GM19324 (cell line): Measurements from ENCODE around the gene SART3.

ENCODE experiments used
- ATAC-seq: cut with Tn5 transposase; IDR thresholded peaks from one replicate; pipeline ENCODE4 v1.9.1; 2021; ENCODE audit warnings: mild to moderate bottlenecking, moderate library complexity; ENCODE audit not compliant: unreplicated experiment, low FRiP score

Gene SART3, protein sequence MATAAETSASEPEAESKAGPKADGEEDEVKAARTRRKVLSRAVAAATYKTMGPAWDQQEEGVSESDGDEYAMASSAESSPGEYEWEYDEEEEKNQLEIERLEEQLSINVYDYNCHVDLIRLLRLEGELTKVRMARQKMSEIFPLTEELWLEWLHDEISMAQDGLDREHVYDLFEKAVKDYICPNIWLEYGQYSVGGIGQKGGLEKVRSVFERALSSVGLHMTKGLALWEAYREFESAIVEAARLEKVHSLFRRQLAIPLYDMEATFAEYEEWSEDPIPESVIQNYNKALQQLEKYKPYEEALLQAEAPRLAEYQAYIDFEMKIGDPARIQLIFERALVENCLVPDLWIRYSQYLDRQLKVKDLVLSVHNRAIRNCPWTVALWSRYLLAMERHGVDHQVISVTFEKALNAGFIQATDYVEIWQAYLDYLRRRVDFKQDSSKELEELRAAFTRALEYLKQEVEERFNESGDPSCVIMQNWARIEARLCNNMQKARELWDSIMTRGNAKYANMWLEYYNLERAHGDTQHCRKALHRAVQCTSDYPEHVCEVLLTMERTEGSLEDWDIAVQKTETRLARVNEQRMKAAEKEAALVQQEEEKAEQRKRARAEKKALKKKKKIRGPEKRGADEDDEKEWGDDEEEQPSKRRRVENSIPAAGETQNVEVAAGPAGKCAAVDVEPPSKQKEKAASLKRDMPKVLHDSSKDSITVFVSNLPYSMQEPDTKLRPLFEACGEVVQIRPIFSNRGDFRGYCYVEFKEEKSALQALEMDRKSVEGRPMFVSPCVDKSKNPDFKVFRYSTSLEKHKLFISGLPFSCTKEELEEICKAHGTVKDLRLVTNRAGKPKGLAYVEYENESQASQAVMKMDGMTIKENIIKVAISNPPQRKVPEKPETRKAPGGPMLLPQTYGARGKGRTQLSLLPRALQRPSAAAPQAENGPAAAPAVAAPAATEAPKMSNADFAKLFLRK

DNA sequence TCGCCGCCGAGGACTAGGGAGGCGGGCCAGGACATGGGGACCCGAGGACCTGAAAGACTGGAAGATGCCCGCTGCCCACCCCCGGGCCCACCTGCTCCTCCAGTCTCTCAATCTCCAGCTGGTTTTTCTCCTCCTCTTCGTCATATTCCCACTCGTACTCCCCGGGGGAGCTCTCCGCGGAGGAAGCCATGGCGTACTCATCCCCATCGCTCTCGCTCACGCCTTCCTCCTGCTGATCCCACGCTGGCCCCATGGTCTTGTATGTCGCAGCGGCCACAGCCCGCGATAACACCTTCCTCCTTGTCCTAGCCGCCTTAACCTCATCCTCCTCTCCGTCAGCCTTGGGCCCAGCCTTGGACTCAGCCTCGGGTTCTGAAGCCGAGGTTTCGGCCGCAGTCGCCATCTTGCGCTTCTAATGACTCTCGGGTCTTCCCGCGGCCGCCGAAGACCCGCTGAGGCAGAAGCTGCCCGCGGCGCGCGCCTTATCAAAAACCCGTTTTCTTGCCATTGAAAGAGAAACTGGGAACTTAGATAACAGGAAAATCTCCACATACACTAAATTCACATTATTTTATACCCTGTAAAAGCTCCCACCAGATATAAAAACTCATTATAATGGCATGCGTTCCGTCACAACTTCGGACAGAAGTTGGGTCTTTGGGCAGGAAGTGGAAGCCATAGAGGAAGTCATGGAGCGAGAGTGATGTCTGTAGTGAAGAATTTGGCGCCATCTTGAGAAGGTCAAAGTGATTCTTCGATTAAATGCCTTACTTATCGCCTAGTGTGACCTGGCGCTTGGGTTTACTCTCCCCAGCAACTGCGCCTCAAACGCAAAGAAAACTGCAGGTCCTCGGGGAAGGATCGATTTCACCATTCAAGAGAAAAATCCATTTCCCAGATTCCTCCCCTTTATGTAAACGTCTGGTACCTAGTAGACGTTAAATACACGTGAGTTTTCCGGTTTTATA lies at the start of gene SART3:
TSS of gene SART3 (minus strand) at position 422 of the 968 bp plus-strand sequence. CDS start at position 403, 19 bp downstream.
- ATAC-seq: peak; percentile 37

DNA sequence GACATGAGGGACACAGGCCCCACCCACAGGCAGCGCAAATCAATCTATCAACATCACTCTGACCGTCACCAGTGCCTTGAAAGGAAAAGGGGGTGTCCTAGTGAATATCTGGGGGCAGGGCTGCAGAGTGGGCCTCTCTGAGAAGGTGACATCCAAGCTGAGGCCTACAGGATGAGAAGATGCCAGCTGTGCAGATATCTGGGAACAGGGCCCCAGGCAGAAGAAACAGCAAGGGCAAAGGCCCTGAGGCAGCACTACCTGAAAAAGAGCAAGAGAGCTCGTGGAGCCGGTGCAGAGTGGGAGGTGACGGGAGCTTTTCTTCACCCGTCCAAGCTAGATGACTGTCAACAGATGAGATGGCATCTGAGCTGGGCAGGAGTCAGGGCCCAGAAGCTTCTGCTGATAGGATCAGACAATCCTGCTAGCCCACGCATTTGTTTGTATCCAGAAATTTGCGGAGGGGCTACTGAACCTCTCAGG lies 49.4 kb upstream of the SART3 start:
- no peak for ATAC-seq

DNA sequence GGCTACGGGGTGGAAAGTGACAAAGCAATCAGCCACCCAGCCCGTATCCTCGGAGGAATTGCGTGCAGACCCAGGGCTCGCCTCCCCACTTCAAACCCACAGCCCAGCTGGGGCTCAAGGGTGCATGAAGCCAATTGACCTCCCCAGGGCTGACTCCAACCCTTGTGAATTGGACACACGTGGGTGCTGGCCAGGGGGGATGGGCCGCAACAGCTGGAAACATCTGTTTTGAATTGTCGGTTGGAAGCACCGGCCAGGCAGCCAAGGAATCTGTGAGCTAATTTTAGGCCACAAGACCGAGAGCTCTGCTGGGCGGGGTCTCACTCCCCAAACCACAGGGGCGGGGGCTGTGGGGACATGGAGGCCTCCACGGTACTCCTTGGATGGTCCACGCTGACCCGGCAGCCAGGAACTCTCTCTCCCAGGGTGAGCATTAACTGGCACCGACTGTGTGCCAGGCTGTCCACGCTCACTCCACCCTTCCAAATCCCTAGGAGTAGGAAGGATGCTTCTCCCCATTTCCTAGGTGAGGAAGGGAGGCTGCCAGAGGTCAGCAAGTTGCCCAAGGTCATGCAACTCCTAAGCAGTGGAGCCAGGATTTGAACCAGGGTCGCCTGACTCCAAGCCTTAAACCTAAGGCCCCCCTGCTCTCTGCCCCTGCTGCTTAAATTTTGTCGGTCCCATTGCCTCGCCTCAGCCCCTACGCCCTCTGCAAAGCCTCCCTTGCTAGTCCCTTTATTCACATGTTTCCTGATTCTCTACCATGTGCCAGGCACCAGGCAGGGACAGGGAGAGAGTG lies 48.8 kb upstream of the SART3 start:
- no peak for ATAC-seq

DNA sequence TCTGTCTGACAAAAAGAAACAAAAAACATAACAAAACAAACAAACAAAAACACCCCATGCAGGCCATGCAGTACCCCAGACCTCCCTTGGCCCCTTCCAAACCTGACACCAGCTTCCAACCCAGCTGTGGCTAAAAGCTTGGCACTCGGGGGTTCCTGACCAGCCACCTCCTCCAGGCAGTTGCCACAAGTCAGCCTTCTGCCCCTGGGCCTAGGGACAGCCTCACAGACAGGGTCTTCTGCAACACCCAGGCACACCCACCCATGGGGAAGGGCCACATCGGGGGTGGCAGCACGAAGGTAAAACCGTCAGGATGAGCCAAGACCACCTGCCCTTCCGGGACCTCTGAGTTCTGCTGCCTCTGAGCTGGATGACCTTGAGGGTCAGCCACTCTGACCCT lies 47.6 kb upstream of the SART3 start:
- ATAC-seq: no peak

DNA sequence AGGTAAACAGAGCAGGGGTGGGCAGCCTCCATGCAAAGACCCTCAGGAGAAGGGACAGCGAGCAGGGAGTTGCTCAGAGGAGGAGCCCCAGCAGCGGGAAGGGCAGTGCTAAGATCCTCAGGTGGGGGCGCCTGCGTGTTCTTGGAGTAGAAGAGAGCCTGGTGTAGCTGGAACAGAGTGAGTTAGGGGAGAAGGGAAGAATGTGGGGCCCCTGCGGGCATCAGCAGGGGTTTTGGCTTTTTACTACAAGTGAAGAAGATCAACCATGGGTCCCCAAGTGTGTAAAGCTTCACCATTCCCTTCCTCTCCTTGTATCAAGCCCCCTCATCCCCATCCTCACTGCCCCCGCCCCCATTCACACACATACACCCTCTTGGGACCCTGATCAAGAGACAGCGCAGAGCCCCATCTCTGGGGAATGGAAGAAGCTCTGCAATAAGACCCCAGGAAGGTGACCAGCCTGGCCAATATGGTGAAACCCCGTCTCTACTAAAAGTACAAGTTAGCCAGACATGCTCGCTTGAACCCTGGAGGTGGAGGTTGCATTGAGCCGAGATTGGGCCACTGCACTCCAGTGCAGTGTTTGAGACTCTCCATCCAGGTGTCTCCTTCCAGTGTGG lies 47.1 kb upstream of the SART3 start:
- ATAC-seq: no peak

DNA sequence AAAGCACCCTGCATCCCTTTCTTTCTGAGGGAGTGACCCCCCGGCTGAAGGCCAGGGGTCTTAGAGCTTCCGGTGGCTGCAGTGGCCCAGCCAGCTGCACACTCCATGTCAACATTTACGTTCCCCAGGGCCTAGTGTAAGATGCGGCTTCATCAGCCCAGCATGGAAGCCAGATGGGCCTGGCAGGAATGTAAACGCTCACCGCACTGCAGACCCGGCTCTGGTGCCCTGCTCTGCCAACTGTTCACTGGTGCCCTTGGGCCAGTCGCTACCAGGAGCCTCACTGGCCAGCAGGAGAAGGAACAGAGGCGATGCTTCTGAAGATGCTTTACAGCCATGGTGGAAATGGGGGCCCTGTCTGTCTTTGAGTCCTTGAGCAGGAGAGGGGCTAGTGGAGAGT lies 45.5 kb upstream of the SART3 start:
- no peak for ATAC-seq

DNA sequence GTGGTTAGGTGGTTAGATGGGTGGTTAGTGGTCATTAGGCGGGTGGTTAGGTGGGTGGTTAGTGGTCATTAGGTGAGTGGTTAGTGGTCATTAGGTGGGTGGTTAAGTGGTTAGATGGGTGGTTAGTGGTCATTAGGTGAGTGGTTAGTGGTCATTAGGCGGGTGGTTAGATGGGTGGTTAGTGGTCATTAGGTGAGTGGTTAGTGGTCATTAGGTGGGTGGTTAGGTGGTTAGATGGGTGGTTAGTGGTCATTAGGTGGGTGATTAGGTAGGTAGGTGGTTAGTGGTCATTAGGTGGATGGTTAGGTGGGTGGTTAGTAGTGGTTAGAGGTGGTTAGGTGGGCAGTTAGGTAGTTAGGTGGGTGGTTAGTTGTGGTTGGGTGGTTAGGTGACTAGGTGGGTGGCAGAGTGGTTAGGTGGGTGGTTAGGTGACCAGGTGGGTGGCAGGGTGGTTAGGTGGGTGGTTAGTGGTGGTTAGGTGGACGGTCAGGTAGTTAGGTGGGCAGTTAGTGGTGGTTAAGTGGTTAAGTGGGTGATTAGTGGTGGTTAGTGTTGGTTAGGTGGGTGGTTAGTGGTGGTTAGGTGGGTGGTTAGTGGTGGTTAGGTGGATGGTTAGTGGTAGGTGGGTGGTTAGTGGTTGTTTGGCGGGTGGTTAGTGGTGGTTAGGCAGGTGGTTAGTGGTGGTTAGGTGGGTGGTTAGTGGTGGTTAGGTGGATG lies 44.9 kb upstream of the SART3 start:
- ATAC-seq: no peak

DNA sequence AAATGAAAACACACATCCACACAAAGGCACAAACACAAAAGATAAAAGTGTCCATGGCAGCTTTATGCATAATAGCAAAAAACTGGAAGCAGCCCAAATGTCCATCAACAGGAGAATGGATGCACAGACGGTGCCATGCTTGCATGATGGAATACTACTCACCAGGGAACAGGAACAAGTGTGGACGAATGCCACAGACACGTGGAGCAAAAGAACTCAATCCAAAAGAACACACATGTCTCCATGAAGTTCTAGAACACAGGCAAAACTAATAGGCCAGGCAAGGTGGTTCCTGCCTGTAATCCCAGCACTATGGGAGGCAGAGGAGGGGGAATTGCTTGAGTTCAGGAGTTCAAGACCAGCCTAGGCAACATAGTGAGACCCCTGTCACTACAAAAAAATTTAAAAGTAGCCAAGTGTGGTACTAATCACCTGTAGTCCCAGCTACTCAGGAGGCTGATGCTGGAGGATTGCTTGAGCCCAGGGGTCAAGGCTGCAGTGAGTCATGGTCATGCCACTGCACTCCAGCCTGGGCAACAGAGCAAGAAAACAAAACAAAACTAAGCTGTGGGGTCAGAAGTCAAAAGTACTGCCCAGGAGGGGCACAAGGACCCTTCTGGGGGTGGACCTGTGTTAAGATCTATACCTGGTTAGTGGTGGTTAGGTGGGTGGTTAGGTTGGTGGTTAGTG lies 44.2 kb upstream of the SART3 start:
- no peak for ATAC-seq

DNA sequence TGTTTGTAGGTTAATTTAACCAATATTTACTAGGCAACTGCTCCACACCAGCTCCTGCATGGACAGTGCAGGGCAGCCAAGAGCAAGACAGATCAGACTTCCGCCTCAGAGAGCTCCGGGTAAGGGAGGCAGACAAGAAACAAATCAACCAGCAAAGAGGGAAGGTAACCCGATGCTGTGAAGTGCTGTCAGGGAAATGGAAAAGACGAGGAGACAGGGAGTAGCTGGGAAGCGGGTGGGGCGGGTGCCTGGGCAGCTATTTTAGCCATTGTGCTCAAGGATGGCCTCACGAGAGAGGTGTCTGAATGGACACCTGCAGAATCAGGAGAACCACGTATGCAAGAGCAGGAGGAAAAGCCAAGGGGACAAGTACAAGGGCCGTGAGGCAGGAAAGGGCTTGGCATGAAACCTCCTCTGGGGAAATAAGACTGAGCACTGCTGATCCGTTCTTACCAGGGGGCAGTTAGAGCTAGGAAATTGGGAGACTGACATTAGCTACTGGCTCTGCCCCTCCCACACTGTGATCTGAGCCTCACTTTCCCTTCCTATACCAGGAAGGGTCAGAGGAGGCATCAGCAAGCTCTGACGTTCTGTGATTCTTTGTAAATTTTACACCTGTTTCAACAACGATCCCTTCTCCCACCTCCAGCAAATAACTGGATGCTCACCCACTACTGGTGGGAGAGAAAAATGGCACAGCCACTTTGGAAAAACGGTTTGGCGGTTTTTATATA lies 43.4 kb upstream of the SART3 start:
- no peak for ATAC-seq

DNA sequence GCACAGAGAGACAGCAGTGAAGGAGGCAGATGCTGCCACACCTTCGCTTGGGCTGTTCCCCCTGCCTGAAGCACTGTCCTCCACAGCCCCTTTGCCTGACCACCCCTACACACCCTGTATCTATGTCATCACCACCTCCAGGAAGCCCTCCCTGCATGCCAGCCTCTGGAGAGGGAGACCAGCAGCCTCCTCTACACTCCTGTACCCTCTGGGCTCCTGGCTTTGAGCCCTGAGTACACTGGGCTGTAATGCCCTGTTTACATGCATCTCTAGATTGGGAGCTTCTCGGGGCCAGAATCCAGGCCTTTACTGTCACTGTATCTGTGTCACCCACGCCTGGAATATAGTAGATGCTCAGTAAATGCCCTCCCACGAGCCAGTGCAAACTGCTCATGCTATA lies 42.8 kb upstream of the SART3 start:
- no peak for ATAC-seq

DNA sequence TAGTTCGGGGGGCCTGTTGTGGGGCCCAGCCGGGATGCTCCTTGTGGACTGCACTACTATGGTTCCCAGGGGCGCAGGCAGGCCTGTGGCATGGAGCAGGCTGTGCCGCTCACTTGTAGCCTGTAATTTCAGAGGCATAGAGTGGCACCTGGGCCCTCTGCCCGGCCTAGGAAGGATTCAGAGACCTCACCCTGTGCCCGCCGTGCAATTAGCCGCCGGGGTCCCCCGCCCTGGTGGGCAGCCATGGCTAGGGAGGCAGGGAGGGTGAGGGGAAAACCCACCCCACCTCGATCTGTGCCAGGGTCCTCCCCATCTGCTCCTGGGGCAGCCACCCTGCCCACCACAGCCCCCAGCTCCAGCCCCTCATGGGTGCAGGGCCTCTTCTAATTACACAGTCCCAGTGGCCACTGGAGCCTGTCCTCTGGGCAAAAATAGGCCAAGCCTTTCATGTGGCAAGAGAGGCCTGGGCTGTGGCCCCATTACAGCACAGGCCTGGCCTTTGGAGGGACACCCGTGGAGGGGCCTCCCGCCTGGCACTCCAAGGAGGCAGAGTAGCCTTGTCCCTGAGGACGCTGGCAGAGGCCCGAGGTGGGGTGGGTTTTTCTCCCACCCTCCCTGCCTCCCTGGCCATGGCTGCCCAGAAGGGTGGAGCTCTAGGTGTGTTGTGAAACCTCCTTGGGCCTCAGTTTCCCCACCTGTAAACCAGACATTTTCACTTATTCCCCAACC lies 42.2 kb upstream of the SART3 start:
- ATAC-seq: no peak

DNA sequence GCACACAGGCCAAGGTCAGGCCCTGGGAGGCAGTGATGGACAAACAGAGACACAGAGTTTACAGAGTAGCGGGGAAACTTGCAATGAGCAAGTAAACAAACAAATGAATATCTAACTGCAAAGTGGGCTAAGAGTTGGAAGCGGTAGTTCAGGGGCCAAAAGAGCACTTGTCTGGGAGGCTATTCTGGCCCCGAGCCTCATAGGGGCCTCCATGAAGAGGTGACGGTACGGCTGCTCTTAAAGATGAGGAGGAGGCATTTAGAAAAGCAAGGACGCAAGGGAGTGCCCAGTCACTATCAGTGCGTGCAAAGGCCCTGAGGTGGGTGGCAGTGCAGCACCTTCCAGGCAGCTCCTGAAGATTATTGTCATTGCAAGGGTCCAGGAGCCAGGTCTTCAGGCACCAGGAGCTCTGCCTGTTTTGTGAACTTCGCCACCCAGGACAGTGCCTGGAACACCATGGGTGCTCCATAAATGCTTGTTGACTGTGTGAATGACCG lies 41.3 kb upstream of the SART3 start:
- ATAC-seq: no peak

DNA sequence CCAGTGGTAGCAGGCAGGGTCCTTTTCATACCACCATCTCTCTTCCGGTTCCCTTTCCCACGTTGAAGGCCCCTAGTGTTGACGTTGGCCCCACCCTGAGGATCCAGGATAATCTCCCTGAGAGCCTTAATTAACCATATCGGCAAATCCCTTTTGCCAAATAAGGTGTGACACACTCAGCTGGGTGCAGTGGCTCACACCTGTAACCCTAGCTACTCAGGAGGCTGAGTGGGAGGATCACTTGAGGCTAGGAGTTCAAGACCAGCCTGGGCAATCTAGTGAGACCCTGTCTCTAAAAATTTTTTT lies 39.7 kb upstream of the SART3 start:
- ATAC-seq: no peak

DNA sequence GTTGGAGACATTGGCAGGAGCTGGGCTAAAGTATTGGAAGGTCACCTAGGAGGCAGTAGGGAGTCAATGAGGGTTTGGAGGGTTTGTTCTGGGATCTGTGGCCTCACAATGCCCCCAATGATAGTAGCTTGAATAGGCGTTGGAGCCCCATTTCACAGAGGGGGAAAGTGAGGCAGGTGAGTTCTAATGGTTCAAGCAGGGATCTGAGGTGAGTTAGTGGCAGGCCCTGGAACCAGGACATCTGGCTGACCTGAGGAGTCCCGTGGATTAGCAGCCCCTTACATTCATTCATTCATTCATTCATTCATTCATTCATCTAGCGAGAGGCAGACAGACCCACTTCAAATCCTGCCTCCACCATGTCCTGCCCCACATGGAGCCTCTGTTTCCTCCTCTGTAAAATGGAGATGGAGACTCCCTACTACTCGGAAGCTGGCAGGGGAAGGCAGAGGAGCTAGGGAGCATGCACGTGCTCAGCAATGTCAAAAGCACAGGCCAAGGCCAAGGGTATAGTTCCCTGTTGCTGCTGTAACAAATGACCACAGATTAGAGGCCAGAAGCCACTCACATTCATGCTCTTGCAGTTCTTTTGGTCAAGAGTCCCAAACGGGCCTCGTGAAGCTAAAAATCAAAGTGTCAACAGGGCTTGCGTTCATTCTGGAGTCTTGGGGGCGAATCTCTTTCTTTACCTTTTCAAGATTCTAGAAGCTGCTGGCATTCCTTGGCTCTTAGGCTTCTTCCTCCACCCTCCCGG lies 39.2 kb upstream of the SART3 start:
- no peak for ATAC-seq

DNA sequence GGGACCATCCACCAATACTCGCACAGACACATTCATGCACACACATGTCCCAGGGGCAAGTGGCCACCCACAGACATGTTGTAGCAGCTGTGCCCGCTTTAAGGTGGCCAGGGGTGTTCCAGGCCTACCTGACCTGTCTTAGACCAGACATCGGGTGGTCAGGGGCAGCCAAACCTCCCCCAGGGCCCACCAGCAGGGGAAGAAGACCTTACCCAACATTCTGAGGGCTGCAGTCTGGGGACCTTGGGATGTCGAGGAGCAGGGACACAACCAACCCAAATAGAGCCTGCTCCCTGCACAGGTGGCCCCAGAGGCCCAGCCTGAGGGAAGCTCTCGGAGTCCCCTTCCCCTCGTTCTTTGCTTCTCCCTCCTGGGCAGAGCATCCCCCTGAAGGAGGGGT lies 38.6 kb upstream of the SART3 start:
- no peak for ATAC-seq
